ENCODE results near the gene RSPH6A.

- no peak for TF ChIP-seq ATF2 (CRISPR knock-in tag; IDR thresholded peaks at IDR 0.05)
- no peak for TF ChIP-seq ASH2L (IDR thresholded peaks at IDR 0.05; ENCODE audit: insufficient read length, low read depth, low read length)
- no peak for TF ChIP-seq SMYD3 (CRISPR knock-in tag; IDR thresholded peaks at IDR 0.05)
- no peak for TF ChIP-seq PCBP1 (IDR thresholded peaks at IDR 0.05; ENCODE audit: borderline replicate concordance, low read depth, low read length)
- TF ChIP-seq CCAR2 (optimal IDR thresholded peaks at IDR 0.05; ENCODE audit: low read depth, low read length), result no peak
- no peak for TF ChIP-seq POLR2AphosphoS5 (IDR thresholded peaks at IDR 0.05; ENCODE audit: low read depth, low read length)
- no peak for TF ChIP-seq BRF2 (CRISPR knock-in tag; IDR thresholded peaks at IDR 0.05)
- TF ChIP-seq POLR2A (IDR thresholded peaks at IDR 0.05; ENCODE audit: insufficient read depth in 1 of 2, low read depth in 2 of 2, low read length in 2 of 2), result no peak
- TF ChIP-seq MNT (IDR thresholded peaks at IDR 0.05), result no peak
- no peak for TF ChIP-seq USF2 (IDR thresholded peaks at IDR 0.05; ENCODE audit: low read depth, low read length)
- no peak for TF ChIP-seq USF2 (CRISPR knock-in tag; IDR thresholded peaks at IDR 0.05; ENCODE audit: borderline replicate concordance)
- TF ChIP-seq ZNF816 (CRISPR knock-in tag; IDR thresholded peaks at IDR 0.05; ENCODE audit: borderline replicate concordance), result no peak
- no peak for TF ChIP-seq TGIF2 (CRISPR knock-in tag; IDR thresholded peaks at IDR 0.05)
- TF ChIP-seq RFXAP (CRISPR knock-in tag; IDR thresholded peaks at IDR 0.05; ENCODE audit: borderline replicate concordance), result no peak
Measured at GRCh38 chr19:45791744-45792469, 23.2 kb downstream of the RSPH6A start.

All from HepG2 (cell line).